ENCODE measurements around the gene C12orf75. TPM values are rescaled to one million over a fixed set of nuclear protein-coding genes. Genes with fewer than 3 reads are reported as not detected.

C12orf75 gene
- total RNA-seq, 2 donors from 2014 or later, result 43.7 to 57.0 TPM

DNA sequence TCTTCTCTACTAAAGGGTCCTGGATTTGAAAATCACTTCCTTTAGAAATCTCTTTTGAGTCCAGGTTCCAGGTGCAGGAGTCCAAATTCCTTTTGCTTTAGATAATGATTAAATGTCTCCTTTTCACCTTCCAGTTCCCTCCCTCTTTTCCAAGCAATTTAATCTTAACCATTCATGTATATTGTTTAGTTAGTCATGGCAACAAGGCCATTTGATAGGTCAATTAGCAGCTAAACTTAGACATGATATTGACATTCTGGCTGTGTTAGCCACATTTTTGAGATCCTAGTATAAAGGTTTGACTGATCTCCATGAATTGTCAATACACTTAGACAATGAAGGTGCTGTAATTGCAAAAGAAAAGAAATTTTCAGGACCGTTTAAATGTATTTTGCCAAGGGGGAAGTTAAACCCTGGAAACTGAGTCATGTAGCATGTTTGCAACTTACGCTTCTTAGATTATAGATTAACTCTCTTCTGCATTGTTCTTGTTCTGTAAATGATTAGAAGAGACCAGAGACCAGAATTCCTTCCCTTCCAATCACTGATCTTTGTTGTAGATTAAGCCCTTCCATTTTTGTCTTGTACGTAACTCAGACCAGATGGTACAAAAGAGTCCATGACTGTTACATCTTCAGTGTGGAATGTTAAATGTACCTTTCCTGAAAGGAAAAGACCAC is 12.4 kb upstream of the C12orf75 start:
- WGBS, 2 experiments (ENCODE audit: insufficient coverage in 1 of 2, insufficient read length in 1 of 2), result 85 to 94% methylated on average over 3 of the region's 3 CpGs
- H3K27ac Mint-ChIP-seq, result no peak overlapping the region
- no peak for DNase-seq
- peaks cover 28% of the 10 kb centered on the region for H3K9me3 Mint-ChIP-seq
- peak overlapping the region; percentile 19 for H3K4me3 ChIP-seq (ENCODE audit: low read length)
- peaks cover 17% of the 10 kb centered on the region for H3K27me3 Mint-ChIP-seq (ENCODE audit: insufficient read depth)
- peaks cover 1% of the 10 kb centered on the region for H3K4me1 Mint-ChIP-seq
- H3K4me3 Mint-ChIP-seq, result no peak overlapping the region
- no peak overlapping the region for H3K9ac ChIP-seq (ENCODE audit: extremely low read depth, low read length, poor library complexity, severe bottlenecking)
- no peaks in the 10 kb centered on the region for H3K4me1 ChIP-seq (ENCODE audit: control insufficient read depth, insufficient read depth, low read length)
- no peaks in the 10 kb centered on the region for H3K36me3 ChIP-seq (ENCODE audit: control insufficient read depth, insufficient read depth, low read length)
- peaks cover 6% of the 10 kb centered on the region for H3K36me3 Mint-ChIP-seq (ENCODE audit: low read depth)
- no peak overlapping the region for H3K27ac ChIP-seq (ENCODE audit: low read depth, low read length)
- no peaks in the 10 kb centered on the region for H3K27me3 ChIP-seq (ENCODE audit: control insufficient read depth, insufficient read depth, low read length, poor library complexity, severe bottlenecking)
- TF ChIP-seq CTCF (conservative IDR thresholded peaks at IDR 0.05), result no peak
- peaks cover 22% of the 10 kb centered on the region for H3K9me3 ChIP-seq (ENCODE audit: control insufficient read depth, low read length)

GRCh38 chr12:105318651-105319483 is 11.6 kb upstream of the C12orf75 start:
- TF ChIP-seq CTCF (conservative IDR thresholded peaks at IDR 0.05), result no peak
- Mint-ChIP-seq H3K9me3 (peaks cover 21% of the 10 kb centered on the region), H3K4me3 (no peak overlapping the region), H3K36me3 (ENCODE audit: low read depth) (peaks cover 4% of the 10 kb centered on the region), H3K4me1 (peaks cover 1% of the 10 kb centered on the region), H3K27ac (no peak overlapping the region), H3K27me3 (ENCODE audit: insufficient read depth) (peaks cover 17% of the 10 kb centered on the region)
- no peak overlapping the region for H3K9ac ChIP-seq (ENCODE audit: extremely low read depth, low read length, poor library complexity, severe bottlenecking)
- peaks cover 16% of the 10 kb centered on the region for H3K9me3 ChIP-seq (ENCODE audit: control insufficient read depth, low read length)
- no peaks in the 10 kb centered on the region for H3K27me3 ChIP-seq (ENCODE audit: control insufficient read depth, insufficient read depth, low read length, poor library complexity, severe bottlenecking)
- H3K27ac ChIP-seq (ENCODE audit: low read depth, low read length), result no peak overlapping the region
- H3K4me3 ChIP-seq (ENCODE audit: low read length), result peak overlapping the region; percentile 19
- 90 to 97% methylated on average over 2 of the region's 2 CpGs for WGBS, 2 experiments (ENCODE audit: insufficient coverage in 1 of 2, insufficient read length in 1 of 2)
- H3K4me1 ChIP-seq (ENCODE audit: control insufficient read depth, insufficient read depth, low read length), result no peaks in the 10 kb centered on the region
- no peak for DNase-seq
- no peaks in the 10 kb centered on the region for H3K36me3 ChIP-seq (ENCODE audit: control insufficient read depth, insufficient read depth, low read length)

- H3K4me3 ChIP-seq (ENCODE audit: low read length), result no peak overlapping the region
- Mint-ChIP-seq H3K4me3 (no peak overlapping the region), H3K4me1 (peaks cover 1% of the 10 kb centered on the region), H3K36me3 (ENCODE audit: low read depth) (no peaks in the 10 kb centered on the region), H3K27me3 (ENCODE audit: insufficient read depth) (peaks cover 17% of the 10 kb centered on the region), H3K9me3 (peaks cover 12% of the 10 kb centered on the region), H3K27ac (no peak overlapping the region)
- H3K9me3 ChIP-seq (ENCODE audit: control insufficient read depth, low read length), result peaks cover 7% of the 10 kb centered on the region
- H3K27me3 ChIP-seq (ENCODE audit: control insufficient read depth, insufficient read depth, low read length, poor library complexity, severe bottlenecking), result no peaks in the 10 kb centered on the region
- peak; percentile 71 for DNase-seq
- no peaks in the 10 kb centered on the region for H3K36me3 ChIP-seq (ENCODE audit: control insufficient read depth, insufficient read depth, low read length)
- peak; percentile 69 for TF ChIP-seq CTCF (conservative IDR thresholded peaks at IDR 0.05)
- no peaks in the 10 kb centered on the region for H3K4me1 ChIP-seq (ENCODE audit: control insufficient read depth, insufficient read depth, low read length)
- no peak overlapping the region for H3K9ac ChIP-seq (ENCODE audit: extremely low read depth, low read length, poor library complexity, severe bottlenecking)
- no peak overlapping the region for H3K27ac ChIP-seq (ENCODE audit: low read depth, low read length)
- 85 to 94% methylated on average over 3 to 8 of the region's 8 CpGs for WGBS, 2 experiments (ENCODE audit: insufficient coverage in 1 of 2, insufficient read length in 1 of 2)
Observed at GRCh38 chr12:105319691-105320209, 10.7 kb upstream of the C12orf75 start.
